Posterior cingulate gyrus (tissue), 11 donors: ENCODE measurements around the gene KDM4F.
"Not testable (repeated sequence)": the region's sequence is repeated elsewhere in the genome, so short reads cannot be mapped to it uniquely, and the experiment has no call there.

ENCODE experiments used
- DNase-seq, 10 donors: peaks; one replicate each; pipeline versions ENCODE4 v3.0.0 to v3.0.0-alpha.2; 2020 to 2021; ENCODE audit warnings: mixed read lengths in 3 of 10
- intact Hi-C: fragments of 100-400 bp; cut with DNase I; formaldehyde crosslinking; loops from one replicate; pipeline ENCODE4 v1.15.1; 2023

Gene KDM4F

GRCh38 chr11:95049122-95049521, at the start of gene KDM4F:
TSS of gene KDM4F (plus strand) at chr11:95049422.
- intact Hi-C loops, DNase-seq: not testable (repeated sequence)

DNA sequence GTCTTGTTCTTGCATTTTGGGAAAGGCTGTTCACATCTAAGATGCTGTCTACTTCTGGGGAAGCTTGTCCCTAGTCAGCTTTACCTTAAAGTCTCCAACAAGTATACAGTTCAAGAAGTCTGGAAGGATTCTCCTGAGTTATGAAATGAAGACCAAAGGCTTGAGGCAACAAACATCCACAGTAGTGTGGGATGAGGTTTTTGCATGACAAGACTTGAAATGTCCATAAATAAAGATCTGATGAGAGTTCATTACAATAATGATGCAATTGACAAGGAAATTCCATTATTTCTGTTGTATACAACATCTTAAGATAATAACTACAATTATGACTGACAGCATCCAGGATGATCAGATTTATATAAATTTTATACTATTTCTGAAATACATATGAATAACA, 45.5 kb upstream of the KDM4F start:
- intact Hi-C loops, result no loop called here
- no peak for DNase-seq

GRCh38 chr11:95005642-95006041, 43.6 kb upstream of the KDM4F start:
- no peak for DNase-seq
- intact Hi-C loops, result no loop called here

DNA sequence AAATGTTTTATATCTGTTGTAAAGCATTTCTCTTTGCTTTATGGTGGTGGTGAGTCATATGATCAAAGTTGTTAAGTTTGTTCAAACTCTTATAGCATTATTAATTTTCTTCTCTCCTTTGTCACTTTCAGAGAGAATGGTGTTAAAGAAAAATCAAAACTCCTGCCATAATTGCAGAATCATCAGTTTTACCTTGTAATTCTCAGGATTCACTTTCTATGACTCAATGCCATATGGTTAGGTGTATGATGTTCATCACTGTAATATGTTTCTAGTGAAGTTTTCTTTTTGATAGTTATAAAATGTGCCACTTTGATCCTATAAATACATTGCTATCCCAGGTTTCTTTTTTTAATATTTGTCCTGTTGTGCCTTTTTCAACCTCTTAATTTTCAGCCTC, 37.8 kb upstream of the KDM4F start:
- intact Hi-C loops, result no loop called here
- no peak for DNase-seq

DNA sequence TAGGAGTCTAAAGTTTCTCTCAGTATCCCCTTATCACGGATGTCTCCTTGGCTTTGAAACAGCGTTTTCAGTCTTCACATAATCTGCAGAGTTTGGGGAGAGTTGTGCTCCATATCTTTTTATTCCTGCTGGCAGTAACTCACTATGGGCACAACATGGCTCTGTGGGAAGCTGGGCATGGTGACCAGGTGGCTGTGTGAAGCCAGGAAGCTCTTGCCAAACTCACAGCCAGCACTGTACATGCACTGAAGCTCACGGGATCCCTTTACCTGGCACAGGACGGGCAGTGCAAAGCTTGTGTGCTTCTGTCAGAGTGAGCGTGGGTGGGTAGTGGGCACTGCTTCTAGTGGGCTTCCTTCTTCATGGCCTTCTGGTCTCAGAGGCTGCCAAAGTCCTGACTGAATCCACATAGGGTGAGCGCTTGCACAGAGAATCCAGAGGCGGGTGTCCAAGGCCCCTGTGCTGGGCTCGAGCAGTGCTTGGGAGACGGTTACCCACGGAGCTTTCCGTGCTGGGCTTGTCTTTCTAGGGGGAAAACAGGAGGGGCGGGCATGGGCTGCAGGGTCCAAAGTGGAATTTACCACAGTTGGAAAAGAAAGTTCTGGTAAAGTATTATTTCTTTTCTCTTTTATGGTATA, 34.9 kb upstream of the KDM4F start:
- intact Hi-C loops, result no loop called here
- peak in 1 of 10 donors; percentile 53 for DNase-seq

DNA sequence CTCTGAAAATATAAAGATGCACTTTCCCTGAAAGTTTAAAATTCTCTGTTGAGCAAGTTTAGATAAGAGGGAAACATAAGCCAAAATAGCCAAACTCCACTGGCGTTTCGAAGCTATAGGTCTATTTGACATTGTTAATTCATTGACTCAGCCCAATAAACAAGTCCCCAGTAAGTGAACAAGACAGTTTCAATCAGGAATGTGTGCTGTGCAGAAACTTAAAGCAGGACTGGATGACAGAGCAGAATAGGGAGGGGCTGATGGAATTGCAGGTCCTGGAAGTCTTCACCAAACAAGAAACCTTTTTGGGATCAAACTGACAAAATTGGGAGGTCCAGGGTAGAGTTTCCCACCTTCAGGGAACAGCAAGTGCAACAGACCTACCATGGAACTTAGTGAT, 33.1 kb upstream of the KDM4F start:
- no peak for DNase-seq
- intact Hi-C loops, result no loop called here

GRCh38 chr11:95021468-95021867, 27.8 kb upstream of the KDM4F start:
- DNase-seq, intact Hi-C loops: not testable (repeated sequence)

DNA sequence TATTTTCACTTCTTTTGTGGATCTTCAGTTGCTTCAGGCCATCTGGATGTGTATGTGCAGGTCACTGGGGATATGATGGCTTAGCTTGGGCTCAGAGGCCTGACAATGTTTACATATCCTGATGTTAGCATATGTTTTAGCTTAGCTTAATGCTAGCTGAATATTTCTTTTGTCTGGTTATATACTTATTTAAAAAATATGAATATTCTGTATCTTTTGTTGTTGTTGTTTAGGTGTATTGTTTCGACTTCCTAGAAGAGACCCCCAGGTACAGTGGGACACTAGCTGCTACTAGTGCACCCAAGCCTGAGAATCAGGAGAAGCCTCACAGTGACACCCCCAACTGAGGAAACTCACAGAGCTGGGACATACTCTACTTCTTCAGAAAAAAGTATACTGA, 24.3 kb upstream of the KDM4F start, which contains the start of gene KDM4E:
Gene KDM4E, plus strand, starts transcription at position 301 of the 400 bp plus-strand sequence. CDS start 300 bp downstream, outside the sequence.
- intact Hi-C loops, result no loop called here
- DNase-seq, result no peak

DNA sequence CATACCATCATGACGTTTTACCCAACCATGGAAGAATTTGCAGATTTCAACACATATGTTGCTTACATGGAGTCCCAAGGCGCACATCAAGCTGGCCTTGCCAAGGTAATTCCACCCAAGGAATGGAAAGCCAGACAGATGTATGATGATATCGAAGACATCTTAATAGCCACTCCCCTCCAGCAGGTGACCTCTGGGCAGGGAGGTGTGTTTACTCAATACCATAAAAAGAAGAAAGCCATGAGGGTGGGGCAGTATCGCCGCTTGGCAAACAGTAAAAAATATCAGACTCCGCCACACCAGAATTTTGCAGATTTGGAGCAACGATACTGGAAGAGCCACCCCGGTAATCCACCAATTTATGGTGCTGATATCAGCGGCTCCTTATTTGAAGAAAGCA, 23.6 kb upstream of the KDM4F start:
- intact Hi-C loops, DNase-seq: not testable (repeated sequence)

DNA sequence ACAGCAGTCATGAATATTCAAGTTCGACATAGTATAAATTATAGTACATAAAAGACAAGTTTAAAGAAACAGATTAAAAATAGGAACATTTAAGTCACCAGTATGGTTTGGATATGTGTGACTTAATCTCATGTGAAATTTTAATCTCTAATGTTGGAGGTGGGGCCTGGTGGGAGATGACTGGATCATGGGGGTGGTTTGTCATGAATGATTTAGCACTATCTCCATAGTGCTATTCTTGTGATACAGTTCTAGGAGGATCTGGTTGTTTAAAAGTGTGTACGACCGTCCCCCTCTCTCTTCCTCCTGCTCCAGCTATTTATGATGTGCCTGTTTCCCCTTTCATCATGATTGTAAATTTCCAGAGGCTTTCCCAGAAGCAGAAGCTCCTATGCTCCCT, 20.9 kb upstream of the KDM4F start:
- no peak for DNase-seq

DNA sequence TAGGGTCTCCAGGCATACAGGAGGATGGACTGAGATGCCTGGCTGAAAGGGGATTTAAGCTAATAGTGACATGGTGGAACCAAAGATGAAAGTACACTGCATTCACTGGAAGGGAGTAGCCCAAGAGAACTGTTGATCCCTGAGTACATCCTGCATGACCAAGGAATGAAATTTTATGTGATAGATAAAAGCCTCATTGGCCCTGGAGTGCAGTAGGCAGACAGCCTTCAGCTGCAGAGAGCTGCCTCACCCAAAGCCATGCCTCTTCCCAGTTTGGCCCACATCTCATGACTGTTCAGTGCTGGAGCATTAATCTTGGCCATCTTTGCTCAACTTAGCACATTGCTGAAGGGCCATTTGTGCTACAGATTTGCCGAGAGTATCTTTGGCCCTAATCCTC, 16.2 kb upstream of the KDM4F start:
- intact Hi-C loops, result no loop called here

More for the DNA sequence above, 20.9 kb upstream of the KDM4F start:
- intact Hi-C loops, result no loop called here

DNA sequence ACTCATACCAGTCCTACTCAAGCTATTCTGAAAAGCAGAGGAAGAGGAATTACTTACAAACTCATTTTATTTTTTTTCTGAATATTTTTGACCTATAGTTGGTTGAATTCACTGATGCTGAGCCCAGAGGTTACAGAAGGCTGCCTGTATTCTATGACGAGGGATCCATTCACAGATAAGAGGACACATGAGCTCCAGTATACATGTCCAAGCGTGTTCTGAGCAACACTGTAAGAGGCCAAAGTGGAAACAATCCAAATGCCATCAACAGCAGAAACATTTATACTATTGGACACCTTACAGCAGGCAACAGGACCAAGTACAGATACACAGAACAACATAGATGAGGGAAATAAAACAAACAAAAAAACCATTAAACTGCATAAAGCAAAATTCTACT, 13.9 kb upstream of the KDM4F start:
- intact Hi-C loops, result no loop called here
- DNase-seq, result no peak

More for the DNA sequence above, 16.2 kb upstream of the KDM4F start:
- DNase-seq, result no peak

DNA sequence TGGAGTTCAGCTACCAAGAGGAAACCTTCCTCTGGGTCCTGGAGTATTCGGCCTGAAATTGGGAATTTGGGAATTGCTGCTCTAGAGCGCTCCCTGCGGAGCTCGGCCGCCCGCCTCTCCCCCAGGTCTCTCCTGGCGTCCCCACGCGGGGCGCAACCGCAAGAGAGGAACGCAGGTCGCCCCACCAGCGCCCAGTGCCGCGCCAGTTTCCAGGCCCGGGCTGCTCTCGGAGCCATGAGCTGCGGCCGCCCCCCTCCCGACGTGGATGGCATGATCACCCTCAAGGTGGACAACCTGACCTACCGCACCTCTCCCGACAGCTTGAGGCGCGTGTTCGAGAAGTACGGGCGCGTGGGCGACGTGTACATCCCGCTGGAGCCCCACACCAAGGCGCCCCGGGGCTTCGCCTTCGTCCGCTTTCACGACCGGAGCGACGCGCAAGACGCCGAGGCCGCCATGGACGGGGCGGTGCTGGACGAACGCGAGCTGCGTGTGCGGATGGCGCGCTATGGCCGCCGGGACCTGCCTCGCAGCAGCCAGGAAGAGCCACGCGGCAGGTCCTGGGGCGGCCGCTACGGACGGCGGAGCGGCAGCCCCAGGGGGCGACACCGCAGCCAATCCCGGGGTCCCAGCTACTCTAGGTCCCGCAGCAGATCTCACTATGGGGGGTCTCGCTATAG, 11.7 kb upstream of the KDM4F start:
- intact Hi-C loops, result not testable (repeated sequence)
- peak in 1 of 10 donors; percentile 67 for DNase-seq

DNA sequence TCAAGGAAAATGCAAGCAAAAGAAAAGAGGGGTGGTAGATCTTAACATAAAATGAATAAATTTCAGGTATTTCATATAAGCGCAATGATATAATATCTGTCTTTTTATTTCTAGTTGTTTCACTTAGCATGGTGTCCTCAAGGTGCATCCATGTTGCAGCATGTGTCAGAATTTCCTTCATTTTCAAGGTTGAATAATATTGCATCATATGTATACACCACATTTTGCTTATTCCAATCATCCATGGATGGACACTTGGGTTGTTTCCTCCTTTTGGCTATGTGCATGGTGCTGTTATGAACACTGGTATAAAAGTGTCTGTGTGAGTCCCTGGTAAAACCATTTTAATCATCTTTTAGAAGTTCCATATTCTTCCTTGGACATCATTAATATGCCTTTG, 7.0 kb upstream of the KDM4F start:
- no peak for DNase-seq
- intact Hi-C loops, result no loop called here

- DNase-seq, result no peak
- intact Hi-C loops, result no loop called here
These were observed 6.3 kb upstream of the KDM4F start for GRCh38 chr11:95042906-95043305.

DNA sequence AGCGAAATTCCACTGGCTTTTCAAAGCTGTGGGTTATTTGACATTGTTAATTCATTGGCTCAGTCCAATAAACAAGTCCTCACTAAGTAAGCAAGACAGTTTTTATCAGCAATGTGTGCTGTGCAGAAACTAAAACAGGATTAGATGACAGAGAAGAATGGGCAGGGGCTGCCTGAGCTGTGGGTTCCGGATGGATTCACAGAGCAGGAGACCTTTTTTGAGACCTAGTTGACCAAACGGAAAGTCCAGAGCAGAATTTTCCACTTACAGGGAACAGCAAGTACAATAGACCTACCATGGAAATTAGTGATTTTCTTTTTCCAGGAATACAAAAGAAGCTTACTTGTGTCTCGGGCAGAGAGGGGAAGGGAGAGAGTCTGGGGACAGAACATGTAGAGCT, 5.2 kb upstream of the KDM4F start:
- intact Hi-C loops, result no loop called here
- DNase-seq, result no peak

DNA sequence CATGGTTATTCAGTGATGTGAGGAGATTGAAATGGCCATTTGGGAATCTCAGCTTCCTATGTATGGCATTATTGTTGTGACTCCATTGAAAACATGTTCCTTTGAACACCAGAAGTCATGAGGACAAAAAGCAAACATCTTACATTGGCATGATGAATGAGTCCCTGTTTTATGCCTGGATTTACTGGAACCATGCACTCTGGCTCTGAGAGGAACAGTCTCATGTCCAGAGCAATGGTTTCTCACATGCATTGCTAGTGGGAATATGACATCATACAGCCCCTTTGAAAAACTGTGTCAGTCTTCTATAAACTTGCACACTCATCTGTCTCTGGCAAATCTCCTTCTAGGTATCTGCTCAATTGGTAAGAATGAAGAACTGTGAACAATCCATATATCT, 3.4 kb upstream of the KDM4F start:
- no peak for DNase-seq
- intact Hi-C loops, result no loop called here

- peak in 1 of 10 donors; percentile 80 for DNase-seq
- intact Hi-C loops, result no loop called here
These were observed 1.5 kb downstream of the KDM4F start for GRCh38 chr11:95050595-95051202.

DNA sequence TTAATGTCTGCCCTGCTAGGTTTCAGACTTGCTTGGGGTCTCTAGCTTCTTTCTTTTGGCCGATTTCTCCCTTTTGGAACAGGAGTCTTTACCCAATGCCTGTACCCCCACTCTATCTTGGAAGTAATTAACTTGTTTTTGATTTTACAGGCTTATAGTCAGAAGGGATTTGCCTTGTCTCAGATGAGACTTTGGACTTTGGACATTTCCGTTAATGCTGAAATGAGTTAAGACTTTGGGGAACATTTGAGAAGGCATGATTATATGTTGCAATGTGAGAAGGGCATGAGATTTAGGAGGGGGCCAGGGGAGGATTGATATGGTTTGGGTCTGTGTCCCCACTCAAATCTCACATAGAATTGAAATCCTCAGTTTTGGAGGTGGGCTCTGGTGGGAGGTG, 5.1 kb downstream of the KDM4F start:
- no peak for DNase-seq
- intact Hi-C loops, result no loop called here

DNA sequence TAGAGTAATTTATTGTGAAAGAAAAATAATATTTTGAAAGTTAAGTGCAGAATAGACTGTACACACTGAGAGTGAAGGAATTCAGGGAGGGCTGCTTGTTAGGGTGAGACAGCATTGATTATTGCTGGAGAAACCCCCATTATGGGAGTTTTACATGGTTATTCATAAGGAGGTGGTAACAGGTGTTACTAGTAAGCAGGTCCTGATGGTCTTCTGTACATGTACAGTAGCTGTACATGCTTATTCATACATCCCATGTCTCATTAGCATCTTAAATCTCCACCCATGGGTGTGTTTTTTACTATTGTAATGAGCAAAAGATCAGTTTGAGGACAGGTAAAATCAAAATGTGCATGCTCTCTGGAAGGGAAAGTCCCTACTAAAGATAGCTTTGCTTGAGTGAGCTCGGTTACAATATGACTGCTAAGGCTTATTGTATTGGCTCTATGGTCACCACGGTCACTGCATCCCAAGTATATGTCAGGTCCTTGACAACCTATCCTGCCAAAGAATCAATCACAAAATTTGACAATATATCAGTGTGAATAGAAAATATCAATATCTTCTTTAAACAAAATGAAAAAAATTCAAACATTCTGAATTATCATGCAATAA, 6.2 kb downstream of the KDM4F start:
- DNase-seq, result no peak
- intact Hi-C loops, result no loop called here

GRCh38 chr11:95057959-95058358, 8.7 kb downstream of the KDM4F start:
- intact Hi-C loops, result no loop called here
- DNase-seq, result no peak
